Measurements from ENCODE around the gene CALHM6. TPM values are rescaled to one million over a fixed set of nuclear protein-coding genes. Genes with fewer than 3 reads are reported as not detected.

The CALHM6 gene
- total and polyA plus RNA-seq, 2 of the 8 experiments (the other 6 are each of a cell fraction or from before 2014, with no cell fraction given), result 0.93 to 1.8 TPM

DNA sequence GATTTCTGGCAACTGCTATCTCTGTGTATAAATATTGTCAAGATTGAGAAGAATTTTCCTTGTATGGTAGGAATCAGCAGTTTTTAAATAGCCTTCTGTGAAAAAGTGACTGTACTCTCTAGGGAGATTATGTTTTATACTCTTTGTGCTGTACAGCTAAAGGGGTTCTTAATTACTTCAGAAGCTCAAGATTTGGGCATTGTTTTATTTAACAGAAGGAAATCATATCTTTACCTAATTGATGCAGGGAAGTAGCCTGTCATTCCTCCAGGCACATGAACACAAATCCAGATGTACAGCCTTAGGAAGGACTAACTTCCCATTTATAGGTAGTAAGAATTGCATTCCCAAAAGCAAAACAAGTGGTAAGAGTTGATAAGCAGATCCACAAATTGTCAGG lies 51.6 kb downstream of the CALHM6 start (continued):
- no peak for TF ChIP-seq EZH2 (IDR thresholded peaks at IDR 0.05; ENCODE audit: low read depth, low read length, severe bottlenecking)
- no peak for TF ChIP-seq BACH1 (IDR thresholded peaks at IDR 0.05; ENCODE audit: low read length)
- TF ChIP-seq BCL11A (IDR thresholded peaks at IDR 0.05; ENCODE audit: low read depth in 2 of 2, low read length in 2 of 2), result no peak
- TF ChIP-seq, protein P1, sequence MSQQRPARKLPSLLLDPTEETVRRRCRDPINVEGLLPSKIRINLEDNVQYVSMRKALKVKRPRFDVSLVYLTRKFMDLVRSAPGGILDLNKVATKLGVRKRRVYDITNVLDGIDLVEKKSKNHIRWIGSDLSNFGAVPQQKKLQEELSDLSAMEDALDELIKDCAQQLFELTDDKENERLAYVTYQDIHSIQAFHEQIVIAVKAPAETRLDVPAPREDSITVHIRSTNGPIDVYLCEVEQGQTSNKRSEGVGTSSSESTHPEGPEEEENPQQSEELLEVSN (IDR thresholded peaks at IDR 0.05), result no peak
- no peak for TF ChIP-seq HDAC2 (IDR thresholded peaks at IDR 0.05; ENCODE audit: borderline replicate concordance in 1 of 2, low read depth in 2 of 2, low read length in 2 of 2)

Other genes starting within 250 kb of the CALHM6 start
- 22.6 and 23.3 TPM in 2 replicates for gene TSPYL4, start 207.3 kb upstream of the CALHM6 start, total RNA-seq (2021; fragmentation: NEBNext Ultra II Directional; extraction: Animal tissue kit (Norgen Biotek cat#: 25700))
- gene TSPYL4, start 207.3 kb upstream of the CALHM6 start, polyA plus RNA-seq (2011; rRNA removed), result 16.7 and 20.5 TPM in 2 replicates
- 77.9 and 79.1 TPM in 2 replicates for gene TSPYL1, start 181.4 kb upstream of the CALHM6 start, total RNA-seq (2021; fragmentation: NEBNext Ultra II Directional; extraction: Animal tissue kit (Norgen Biotek cat#: 25700))
- 31.5 and 33.2 TPM in 2 replicates for gene TSPYL1, start 181.4 kb upstream of the CALHM6 start, polyA plus RNA-seq (2011; rRNA removed)
- gene DSE, start 90.4 kb upstream of the CALHM6 start, total RNA-seq (2021; fragmentation: NEBNext Ultra II Directional; extraction: Animal tissue kit (Norgen Biotek cat#: 25700)), result 88.0 and 94.4 TPM in 2 replicates
- 32.5 and 41.8 TPM in 2 replicates for gene DSE, start 90.4 kb upstream of the CALHM6 start, polyA plus RNA-seq (2011; rRNA removed)
- 0.09 and 0.17 TPM in 2 replicates for gene CALHM5, start 50.3 kb downstream of the CALHM6 start, total RNA-seq (2021; fragmentation: NEBNext Ultra II Directional; extraction: Animal tissue kit (Norgen Biotek cat#: 25700))
- 0.03 and 0.05 TPM in 2 replicates for gene CALHM5, start 50.3 kb downstream of the CALHM6 start, polyA plus RNA-seq (2011; rRNA removed)
- gene TRAPPC3L, start 84.3 kb downstream of the CALHM6 start, total RNA-seq (2021; fragmentation: NEBNext Ultra II Directional; extraction: Animal tissue kit (Norgen Biotek cat#: 25700)), result not detected in 2 replicates
- not detected in 2 replicates for gene TRAPPC3L, start 84.3 kb downstream of the CALHM6 start, polyA plus RNA-seq (2011; rRNA removed)
- gene CALHM4, start 92.4 kb downstream of the CALHM6 start, total RNA-seq (2021; fragmentation: NEBNext Ultra II Directional; extraction: Animal tissue kit (Norgen Biotek cat#: 25700)), result not detected in 2 replicates
- gene CALHM4, start 92.4 kb downstream of the CALHM6 start, polyA plus RNA-seq (2011; rRNA removed), result not detected in 2 replicates
- 35.2 and 36.8 TPM in 2 replicates for gene RWDD1, start 110.1 kb downstream of the CALHM6 start, total RNA-seq (2021; fragmentation: NEBNext Ultra II Directional; extraction: Animal tissue kit (Norgen Biotek cat#: 25700))
- gene RWDD1, start 110.1 kb downstream of the CALHM6 start, polyA plus RNA-seq (2011; rRNA removed), result 12.9 and 19.5 TPM in 2 replicates
- gene RSPH4A, start 155.1 kb downstream of the CALHM6 start, total RNA-seq (2021; fragmentation: NEBNext Ultra II Directional; extraction: Animal tissue kit (Norgen Biotek cat#: 25700)), result 0.52 and 0.59 TPM in 2 replicates
- 0.14 and 0.38 TPM in 2 replicates for gene RSPH4A, start 155.1 kb downstream of the CALHM6 start, polyA plus RNA-seq (2011; rRNA removed)
- 15.7 and 18.4 TPM in 2 replicates for gene ZUP1, start 207.4 kb downstream of the CALHM6 start, total RNA-seq (2021; fragmentation: NEBNext Ultra II Directional; extraction: Animal tissue kit (Norgen Biotek cat#: 25700))
- 2.2 and 4.7 TPM in 2 replicates for gene ZUP1, start 207.4 kb downstream of the CALHM6 start, polyA plus RNA-seq (2011; rRNA removed)
- 9.7 and 11.7 TPM in 2 replicates for gene KPNA5, start 219.8 kb downstream of the CALHM6 start, total RNA-seq (2021; fragmentation: NEBNext Ultra II Directional; extraction: Animal tissue kit (Norgen Biotek cat#: 25700))
- gene KPNA5, start 219.8 kb downstream of the CALHM6 start, polyA plus RNA-seq (2011; rRNA removed), result 1.9 and 2.0 TPM in 2 replicates

All from H1 (cell line).